ENCODE data around the gene RBM43. TPM values are rescaled to one million over a fixed set of nuclear protein-coding genes. Genes with fewer than 3 reads are reported as not detected.

Gene RBM43
- total and polyA plus RNA-seq, 2 donors from 2014 or later, result 6.0 to 13.6 TPM

GRCh38 chr2:151251012-151251411, 10.7 kb downstream of the RBM43 start:
- intact Hi-C loops (cut with DNase I), result no loop called here
- Histone ChIP-seq H3K27me3 (ENCODE audit: control insufficient read depth, insufficient read depth, low read length) (no peaks in the 10 kb centered on the region), H3K27ac (ENCODE audit: low read depth in 2 of 2, low read length in 2 of 2) (no peak overlapping the region), H3K36me3 (ENCODE audit: control insufficient read depth in 2 of 3, insufficient read depth in 3 of 3, low read length in 3 of 3) (peaks cover 0 to 17% (median 8%) of the 10 kb centered on the region in 3 donors), H3K9me3 (ENCODE audit: control insufficient read depth in 2 of 3, insufficient read depth in 1 of 3, low read length in 3 of 3) (peaks cover 0 to 5% (median 0%) of the 10 kb centered on the region in 3 donors), H3K4me3 (ENCODE audit: low read length in 3 of 3) (no peak overlapping the region), H3K4me1 (ENCODE audit: control insufficient read depth in 2 of 3, insufficient read depth in 2 of 3, low read depth in 1 of 3, low read length in 3 of 3) (no peaks in the 10 kb centered on the region), H3K9ac (ENCODE audit: low read length in 3 of 3) (no peak overlapping the region)
- FAIRE-seq, result no peak
- DNase-seq, result no peak
- TF ChIP-seq, protein P1, sequence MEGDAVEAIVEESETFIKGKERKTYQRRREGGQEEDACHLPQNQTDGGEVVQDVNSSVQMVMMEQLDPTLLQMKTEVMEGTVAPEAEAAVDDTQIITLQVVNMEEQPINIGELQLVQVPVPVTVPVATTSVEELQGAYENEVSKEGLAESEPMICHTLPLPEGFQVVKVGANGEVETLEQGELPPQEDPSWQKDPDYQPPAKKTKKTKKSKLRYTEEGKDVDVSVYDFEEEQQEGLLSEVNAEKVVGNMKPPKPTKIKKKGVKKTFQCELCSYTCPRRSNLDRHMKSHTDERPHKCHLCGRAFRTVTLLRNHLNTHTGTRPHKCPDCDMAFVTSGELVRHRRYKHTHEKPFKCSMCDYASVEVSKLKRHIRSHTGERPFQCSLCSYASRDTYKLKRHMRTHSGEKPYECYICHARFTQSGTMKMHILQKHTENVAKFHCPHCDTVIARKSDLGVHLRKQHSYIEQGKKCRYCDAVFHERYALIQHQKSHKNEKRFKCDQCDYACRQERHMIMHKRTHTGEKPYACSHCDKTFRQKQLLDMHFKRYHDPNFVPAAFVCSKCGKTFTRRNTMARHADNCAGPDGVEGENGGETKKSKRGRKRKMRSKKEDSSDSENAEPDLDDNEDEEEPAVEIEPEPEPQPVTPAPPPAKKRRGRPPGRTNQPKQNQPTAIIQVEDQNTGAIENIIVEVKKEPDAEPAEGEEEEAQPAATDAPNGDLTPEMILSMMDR (IDR thresholded peaks at IDR 0.05; ENCODE audit: borderline replicate concordance, extremely low read depth, insufficient read depth), result no peak

DNA sequence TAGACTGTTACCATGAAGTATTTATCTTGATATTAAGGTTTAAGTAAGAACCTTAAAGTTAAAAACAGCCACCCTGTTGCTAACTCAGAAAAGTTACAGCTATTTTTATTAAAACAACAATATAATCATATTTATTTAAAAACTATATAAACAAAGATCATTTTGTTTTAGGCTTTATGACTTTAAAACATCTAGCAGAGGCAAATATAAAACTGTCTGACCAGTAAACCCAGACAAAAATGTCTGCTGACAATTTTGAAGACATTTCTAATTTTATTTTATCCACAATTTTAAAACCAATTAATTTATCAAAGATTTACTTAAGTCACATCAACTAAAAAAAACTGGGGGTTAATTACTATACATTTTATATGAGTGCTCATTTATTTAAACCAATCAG, 14.2 kb downstream of the RBM43 start:
- H3K4me3 ChIP-seq (ENCODE audit: low read length in 3 of 3), result no peak overlapping the region
- TF ChIP-seq, protein P1 (IDR thresholded peaks at IDR 0.05; ENCODE audit: borderline replicate concordance, extremely low read depth, insufficient read depth), result no peak
- H3K27ac ChIP-seq (ENCODE audit: low read depth in 2 of 2, low read length in 2 of 2), result no peak overlapping the region
- no peaks in the 10 kb centered on the region for H3K27me3 ChIP-seq (ENCODE audit: control insufficient read depth, insufficient read depth, low read length)
- no peak overlapping the region for H3K9ac ChIP-seq (ENCODE audit: low read length in 3 of 3)
- intact Hi-C loops (cut with DNase I), result loop anchor here (10.0 kb wide), 1 partner anchor 1643 kb away; no protein-coding TSS in a partner anchor
- DNase-seq (no peak), FAIRE-seq (no peak)
- peaks cover 0 to 13% (median 5%) of the 10 kb centered on the region in 3 donors for H3K36me3 ChIP-seq (ENCODE audit: control insufficient read depth in 2 of 3, insufficient read depth in 3 of 3, low read length in 3 of 3)
- H3K9me3 ChIP-seq (ENCODE audit: control insufficient read depth in 2 of 3, insufficient read depth in 1 of 3, low read length in 3 of 3), result peaks cover 0 to 5% (median 0%) of the 10 kb centered on the region in 3 donors
- H3K4me1 ChIP-seq (ENCODE audit: control insufficient read depth in 2 of 3, insufficient read depth in 2 of 3, low read depth in 1 of 3, low read length in 3 of 3), result no peaks in the 10 kb centered on the region

DNA sequence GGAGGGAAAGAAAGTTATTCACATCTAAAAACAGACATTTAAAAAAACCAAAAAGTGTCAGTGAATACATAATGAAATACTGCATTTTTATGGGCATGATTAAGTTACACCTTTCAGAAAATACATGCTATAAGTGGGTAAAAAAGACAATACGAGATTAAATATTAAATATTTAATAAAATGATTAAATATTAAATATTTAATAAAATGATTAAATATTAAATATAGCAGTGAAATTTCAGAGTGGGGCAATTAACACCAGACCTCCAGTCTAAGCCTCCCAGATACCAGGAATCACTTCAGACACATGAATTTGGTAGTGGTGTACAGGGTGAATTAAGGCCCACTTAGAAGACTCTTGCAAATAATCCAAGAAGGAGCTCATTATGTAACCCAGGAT, 15.5 kb downstream of the RBM43 start:
- Histone ChIP-seq H3K27me3 (ENCODE audit: control insufficient read depth, insufficient read depth, low read length) (no peaks in the 10 kb centered on the region), H3K4me1 (ENCODE audit: control insufficient read depth in 2 of 3, insufficient read depth in 2 of 3, low read depth in 1 of 3, low read length in 3 of 3) (no peaks in the 10 kb centered on the region), H3K27ac (ENCODE audit: low read depth in 2 of 2, low read length in 2 of 2) (no peak overlapping the region), H3K9ac (ENCODE audit: low read length in 3 of 3) (no peak overlapping the region), H3K36me3 (ENCODE audit: control insufficient read depth in 2 of 3, insufficient read depth in 3 of 3, low read length in 3 of 3) (peaks cover 0 to 11% (median 3%) of the 10 kb centered on the region in 3 donors), H3K4me3 (ENCODE audit: low read length in 3 of 3) (no peak overlapping the region), H3K9me3 (ENCODE audit: control insufficient read depth in 2 of 3, insufficient read depth in 1 of 3, low read length in 3 of 3) (peaks cover 0 to 5% (median 0%) of the 10 kb centered on the region in 3 donors)
- intact Hi-C loops (cut with DNase I), result loop anchor here (10.0 kb wide), 1 partner anchor 1641 kb away; no protein-coding TSS in a partner anchor
- FAIRE-seq (no peak), DNase-seq (no peak)
- TF ChIP-seq, protein P1 (IDR thresholded peaks at IDR 0.05; ENCODE audit: borderline replicate concordance, extremely low read depth, insufficient read depth), result no peak

- H3K9me3 ChIP-seq (ENCODE audit: control insufficient read depth in 2 of 3, insufficient read depth in 1 of 3, low read length in 3 of 3), result no peaks in the 10 kb centered on the region
These were observed 18.2 kb downstream of the RBM43 start for GRCh38 chr2:151243468-151243867.

More at GRCh38 chr2:151243468-151243867, 18.2 kb downstream of the RBM43 start:
- no peak overlapping the region for H3K4me3 ChIP-seq (ENCODE audit: low read length in 3 of 3)
- no peaks in the 10 kb centered on the region for H3K36me3 ChIP-seq (ENCODE audit: control insufficient read depth in 2 of 3, insufficient read depth in 3 of 3, low read length in 3 of 3)
- FAIRE-seq, result no peak
- H3K9ac ChIP-seq (ENCODE audit: low read length in 3 of 3), result no peak overlapping the region
- no peak for DNase-seq
- no peak overlapping the region for H3K27ac ChIP-seq (ENCODE audit: low read depth in 2 of 2, low read length in 2 of 2)
- H3K4me1 ChIP-seq (ENCODE audit: control insufficient read depth in 2 of 3, insufficient read depth in 2 of 3, low read depth in 1 of 3, low read length in 3 of 3), result no peaks in the 10 kb centered on the region
- no peaks in the 10 kb centered on the region for H3K27me3 ChIP-seq (ENCODE audit: control insufficient read depth, insufficient read depth, low read length)
- intact Hi-C loops (cut with DNase I), result loop anchor here (10.0 kb wide), 1 partner anchor 1639 kb away; no protein-coding TSS in a partner anchor
- TF ChIP-seq, protein P1 (IDR thresholded peaks at IDR 0.05; ENCODE audit: borderline replicate concordance, extremely low read depth, insufficient read depth), result no peak
